ENCODE results near the gene AMT. TPM values are rescaled to one million over a fixed set of nuclear protein-coding genes. Genes with fewer than 3 reads are reported as not detected.

Gene AMT
- total and polyA plus RNA-seq, 8 donors: 5.9 to 41.0 (median 32.3) TPM

GRCh38 chr3:49469037-49469935 lies 47.0 kb upstream of the AMT start:
- no peak for TF ChIP-seq CTCF (IDR thresholded peaks at IDR 0.05)
- DNase-seq: peak in 3 of 4 donors; percentile 84 to 87 (median 85)
- H3K4me3 ChIP-seq: peak overlapping the region; percentile 26 to 78

GRCh38 chr3:49466085-49466484 lies 43.8 kb upstream of the AMT start:
- intact Hi-C loops (cut with DNase I): no loop called here
- ATAC-seq: no peak
- no peak overlapping the region for H3K4me3 ChIP-seq
- no peak for TF ChIP-seq CTCF (IDR thresholded peaks at IDR 0.05)
- no peaks in the 10 kb centered on the region for H3K9me3 ChIP-seq
- H3K4me1 ChIP-seq: peaks cover 23 to 41% of the 10 kb centered on the region in 2 donors
- DNase-seq: no peak
- peak overlapping the region in 1 of 2 donors; percentile 3 for H3K27ac ChIP-seq
- no peaks in the 10 kb centered on the region for H3K27me3 ChIP-seq
- no peaks in the 10 kb centered on the region for H3K36me3 ChIP-seq

More at GRCh38 chr3:49469037-49469935, 47.0 kb upstream of the AMT start:
- Histone ChIP-seq H3K27me3 (no peaks in the 10 kb centered on the region), H3K9me3 (no peaks in the 10 kb centered on the region), H3K36me3 (no peaks in the 10 kb centered on the region), H3K27ac (peak overlapping the region; percentile 97 to 98), H3K4me1 (peaks cover 28 to 52% of the 10 kb centered on the region in 2 donors)
- peak; percentile 69 for ATAC-seq
- intact Hi-C loops (cut with DNase I): no loop called here

- no peak for ATAC-seq
- peak overlapping the region in 1 of 2 donors; percentile 3 for H3K27ac ChIP-seq
- no peaks in the 10 kb centered on the region for H3K27me3 ChIP-seq
- DNase-seq: peak in 1 of 4 donors; percentile 60
- H3K4me3 ChIP-seq: no peak overlapping the region
- no peak for TF ChIP-seq CTCF (IDR thresholded peaks at IDR 0.05)
- no peaks in the 10 kb centered on the region for H3K9me3 ChIP-seq
- H3K36me3 ChIP-seq: no peaks in the 10 kb centered on the region
- H3K4me1 ChIP-seq: peaks cover 23 to 40% of the 10 kb centered on the region in 2 donors
- intact Hi-C loops (cut with DNase I): no loop called here
Observed at GRCh38 chr3:49465270-49466034, 43.2 kb upstream of the AMT start.

GRCh38 chr3:49462222-49462621 lies 39.9 kb upstream of the AMT start:
- H3K27me3 ChIP-seq: no peaks in the 10 kb centered on the region
- H3K9me3 ChIP-seq: no peaks in the 10 kb centered on the region
- intact Hi-C loops (cut with DNase I): no loop called here
- TF ChIP-seq CTCF (IDR thresholded peaks at IDR 0.05): no peak
- no peak for DNase-seq
- peak overlapping the region; percentile 39 to 50 for H3K27ac ChIP-seq
- no peak overlapping the region for H3K4me3 ChIP-seq
- ATAC-seq: peak; percentile 5
- H3K36me3 ChIP-seq: no peaks in the 10 kb centered on the region
- peaks cover 9 to 25% of the 10 kb centered on the region in 2 donors for H3K4me1 ChIP-seq
